OCI-LY7 (cell line): ENCODE data around the gene ADAMTSL2. TPM values are rescaled to one million over a fixed set of nuclear protein-coding genes. Genes with fewer than 3 reads are reported as not detected.

Experiments used
- BruUV-seq: library from RNA; stranded (reverse); fragments of 400-500 nt; replicated peaks from 2 replicates; lab custom pipeline; 2021; lab: Mats Ljungman, UMichigan
- CTCF ChIA-PET: fragments of 300-600 bp; sonication (Branson Sonifier 250); formaldehyde crosslinking; loops from one replicate; lab custom pipeline; 2022; ENCODE audit warnings: antibody characterized with exemption; ENCODE audit not compliant: unreplicated experiment; lab: Charles Lee
- POLR2A ChIA-PET: fragments of 300-600 bp; sonication (Branson Sonifier 250); formaldehyde crosslinking; loops from one replicate; lab custom pipeline; 2022; ENCODE audit warnings: antibody characterized with exemption; lab: Charles Lee
- DNase-seq: peaks from one replicate; pipeline ENCODE4 v3.0.0-alpha.2; 2015; ENCODE audit warnings: low spot score
- H2AFZ ChIP-seq: fragments of 200-600 bp; sonication (generic), shearing (Covaris generic); 2 replicates; pipeline ENCODE4 v1.6.1; 2014; ENCODE audit warnings: mild to moderate bottlenecking, antibody characterized with exemption, low read length, moderate library complexity
- H3K27ac ChIP-seq: fragments of 200-600 bp; sonication (generic); 2 replicates; pipeline ENCODE4 v1.5.1; 2014; ENCODE audit warnings: mixed run types, low read depth, mild to moderate bottlenecking, moderate library complexity, low read length, inconsistent platforms; ENCODE audit not compliant: poor library complexity, severe bottlenecking
- H3K36me3 ChIP-seq: fragments of 200-600 bp; sonication (generic); 2 replicates; pipeline ENCODE4 v1.6.1; 2014; ENCODE audit warnings: mild to moderate bottlenecking, antibody characterized with exemption, low read length, moderate library complexity, mixed read lengths; ENCODE audit not compliant: insufficient read depth
- H3K4me1 ChIP-seq: fragments of 200-600 bp; sonication (generic); 2 replicates; pipeline ENCODE4 v1.5.1; 2014; ENCODE audit warnings: mild to moderate bottlenecking, low read length; ENCODE audit not compliant: insufficient read depth, poor library complexity, severe bottlenecking
- H3K4me2 ChIP-seq: fragments of 200-600 bp; sonication (generic); 2 replicates; pipeline ENCODE4 v1.6.1; 2014; ENCODE audit warnings: mild to moderate bottlenecking, low read length
- H3K4me3 ChIP-seq: fragments of 200-600 bp; sonication (generic); 2 replicates; pipeline ENCODE4 v1.5.1; 2014; ENCODE audit warnings: mild to moderate bottlenecking, low read depth, low read length; ENCODE audit not compliant: poor library complexity, severe bottlenecking
- H3K79me2 ChIP-seq: fragments of 200-600 bp; sonication (generic); 2 replicates; pipeline ENCODE4 v1.6.1; 2016; ENCODE audit warnings: low read depth, mild to moderate bottlenecking, low read length, moderate library complexity, mixed read lengths; ENCODE audit not compliant: insufficient read depth
- H3K9me2 ChIP-seq: fragments of 200-600 bp; sonication (generic); 2 replicates; pipeline ENCODE4 v1.6.1; 2016; ENCODE audit warnings: mild to moderate bottlenecking, low read length, mixed read lengths; ENCODE audit not compliant: insufficient read depth
- H3K9me3 ChIP-seq: fragments of 200-600 bp; sonication (generic); 2 replicates; pipeline ENCODE4 v1.6.1; 2014; ENCODE audit warnings: mild to moderate bottlenecking, mixed run types, low read length, mixed read lengths
- H4K20me1 ChIP-seq: fragments of 200-600 bp; sonication (generic); 2 replicates; pipeline ENCODE4 v1.6.1; 2014; ENCODE audit warnings: mild to moderate bottlenecking, antibody characterized with exemption, low read length, moderate library complexity, mixed read lengths; ENCODE audit not compliant: insufficient read depth
- EZH2phosphoT487 ChIP-seq: fragments of 200-600 bp; sonication (generic); IDR thresholded peaks from 2 replicates; pipeline ENCODE4 v1.6.1; 2018; ENCODE audit warnings: low read depth, borderline replicate concordance, mild to moderate bottlenecking, mixed run types, antibody characterized with exemption, low read length, moderate library complexity, mixed read lengths
- intact Hi-C: fragments of 100-400 bp; cut with micrococcal nuclease; formaldehyde crosslinking; loops from one replicate; pipeline ENCODE4 v1.10.0; 2022; ENCODE audit not compliant: unreplicated experiment
- total RNA-seq, 2 experiments: library from RNA; depleted of rRNA in 1 of 2; stranded (reverse); fragments of >200 nt in 1 of 2; shearing (Covaris generic) in 1 of 2; gene quantifications; 2 replicates each; pipeline ENCODE4 v1.2.3, GENCODE V29; 2014 to 2022
- TF ChIP-seq, protein P1 (sequence below): fragments of 200-600 bp; sonication (generic); conservative IDR thresholded peaks from 2 replicates; pipeline ENCODE4 v1.5.1; 2014; ENCODE audit warnings: mild to moderate bottlenecking, antibody characterized with exemption, low read length, moderate library complexity, mixed read lengths

The ADAMTSL2 gene
- total RNA-seq, 2 experiments from 2014 or later = 0.88 TPM; not detected in 1

DNA sequence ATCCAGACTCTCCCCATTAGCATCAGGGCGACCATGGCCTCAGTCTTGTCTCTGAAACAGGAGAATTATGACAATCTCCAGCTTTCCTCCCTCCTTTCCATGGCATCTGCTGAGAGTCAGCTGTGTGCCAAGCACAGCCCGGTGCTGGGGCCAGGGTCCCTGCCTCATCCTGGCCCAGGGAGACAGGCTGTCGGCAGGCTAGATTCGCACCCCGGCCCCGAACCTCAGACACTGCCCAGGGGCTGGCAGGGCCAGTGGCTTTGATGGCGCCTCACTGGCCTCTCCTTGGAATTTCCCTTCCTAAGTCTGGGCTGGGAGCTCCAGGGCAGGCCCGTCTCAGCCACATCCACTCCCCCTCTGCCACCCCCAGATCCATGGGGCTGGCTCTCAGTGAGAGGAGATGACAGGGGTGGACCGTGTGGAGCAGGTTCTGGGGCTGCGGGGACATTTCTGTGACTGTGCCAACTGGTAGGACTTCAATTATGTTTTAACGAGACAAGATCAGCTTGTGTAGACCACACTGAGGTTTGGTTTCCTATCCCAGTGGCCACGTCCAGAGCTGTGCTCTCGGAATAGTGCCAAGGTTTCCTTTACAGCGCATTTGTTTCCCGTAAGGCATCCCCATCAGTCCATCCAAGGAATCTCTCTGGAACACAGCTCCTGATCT is 59.2 kb downstream of the ADAMTSL2 start:
- Histone ChIP-seq H3K4me2 (no peak overlapping the region), H3K79me2 (no peaks in the 10 kb centered on the region), H3K4me3 (no peak overlapping the region), H3K9me3 (peaks cover 19% of the 10 kb centered on the region), H3K36me3 (no peaks in the 10 kb centered on the region), H3K27ac (no peak overlapping the region), H2AFZ (no peak overlapping the region), H4K20me1 (no peaks in the 10 kb centered on the region), H3K4me1 (no peaks in the 10 kb centered on the region), H3K9me2 (no peaks in the 10 kb centered on the region)
- no peak for DNase-seq
- no TSS peak for BruUV-seq
- intact Hi-C loops = no loop called here
- CTCF ChIA-PET = no interaction called here
- POLR2A ChIA-PET = no interaction called here
- TF ChIP-seq, protein P1, sequence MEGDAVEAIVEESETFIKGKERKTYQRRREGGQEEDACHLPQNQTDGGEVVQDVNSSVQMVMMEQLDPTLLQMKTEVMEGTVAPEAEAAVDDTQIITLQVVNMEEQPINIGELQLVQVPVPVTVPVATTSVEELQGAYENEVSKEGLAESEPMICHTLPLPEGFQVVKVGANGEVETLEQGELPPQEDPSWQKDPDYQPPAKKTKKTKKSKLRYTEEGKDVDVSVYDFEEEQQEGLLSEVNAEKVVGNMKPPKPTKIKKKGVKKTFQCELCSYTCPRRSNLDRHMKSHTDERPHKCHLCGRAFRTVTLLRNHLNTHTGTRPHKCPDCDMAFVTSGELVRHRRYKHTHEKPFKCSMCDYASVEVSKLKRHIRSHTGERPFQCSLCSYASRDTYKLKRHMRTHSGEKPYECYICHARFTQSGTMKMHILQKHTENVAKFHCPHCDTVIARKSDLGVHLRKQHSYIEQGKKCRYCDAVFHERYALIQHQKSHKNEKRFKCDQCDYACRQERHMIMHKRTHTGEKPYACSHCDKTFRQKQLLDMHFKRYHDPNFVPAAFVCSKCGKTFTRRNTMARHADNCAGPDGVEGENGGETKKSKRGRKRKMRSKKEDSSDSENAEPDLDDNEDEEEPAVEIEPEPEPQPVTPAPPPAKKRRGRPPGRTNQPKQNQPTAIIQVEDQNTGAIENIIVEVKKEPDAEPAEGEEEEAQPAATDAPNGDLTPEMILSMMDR = no peak
- TF ChIP-seq EZH2phosphoT487 = no peak

DNA sequence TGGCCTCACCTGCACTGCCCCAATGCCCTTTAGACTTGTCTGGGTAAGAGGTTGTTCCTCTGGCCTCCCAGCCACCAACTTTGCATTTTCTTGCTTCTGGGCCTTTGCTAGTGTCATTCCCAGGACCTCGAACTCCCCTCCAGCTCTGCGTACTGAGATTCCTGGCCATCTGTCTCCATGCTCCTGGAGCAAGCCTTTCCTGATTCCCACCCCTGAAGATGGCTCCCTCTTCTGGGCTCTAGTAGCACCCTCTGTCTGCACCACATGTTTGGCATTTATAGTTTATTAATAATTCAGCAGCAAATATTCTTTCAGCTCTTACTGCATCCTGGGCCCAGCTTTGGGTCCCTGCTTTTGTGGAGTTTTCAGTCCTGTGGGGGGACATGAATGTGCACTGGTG is 59.8 kb downstream of the ADAMTSL2 start:
- Histone ChIP-seq H3K79me2 (no peaks in the 10 kb centered on the region), H3K27ac (no peak overlapping the region), H3K36me3 (no peaks in the 10 kb centered on the region), H4K20me1 (no peaks in the 10 kb centered on the region), H3K9me2 (no peaks in the 10 kb centered on the region), H2AFZ (no peak overlapping the region), H3K4me3 (no peak overlapping the region), H3K4me2 (no peak overlapping the region), H3K9me3 (peaks cover 19% of the 10 kb centered on the region), H3K4me1 (no peaks in the 10 kb centered on the region)
- TF ChIP-seq, protein P1 = peak; percentile 50
- no peak for TF ChIP-seq EZH2phosphoT487
- no TSS peak for BruUV-seq
- intact Hi-C loops = no loop called here
- CTCF ChIA-PET = no interaction called here
- no peak for DNase-seq
- POLR2A ChIA-PET = no interaction called here

DNA sequence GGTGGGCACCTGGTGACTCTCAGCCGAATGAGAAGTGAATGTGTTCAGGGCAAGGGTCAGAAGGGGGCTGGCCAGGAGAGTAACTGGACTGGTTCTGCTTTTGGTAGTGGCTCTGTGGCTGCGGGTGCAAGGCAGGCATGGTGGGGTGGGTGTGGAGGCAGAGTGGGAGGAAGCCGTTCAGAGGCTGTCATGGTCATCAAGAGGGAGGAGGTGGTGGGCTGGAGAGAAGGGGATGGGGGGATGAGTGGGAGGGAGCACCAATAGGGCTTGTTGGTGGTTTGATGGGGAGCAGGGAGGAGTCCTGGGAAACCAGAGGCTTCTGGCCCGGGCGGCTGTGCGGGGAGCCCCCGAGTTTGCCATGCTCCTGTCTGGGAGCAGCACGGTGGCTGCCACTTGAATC is 61.4 kb downstream of the ADAMTSL2 start:
- no peaks in the 10 kb centered on the region for H3K4me1 ChIP-seq
- DNase-seq = no peak
- no TSS peak for BruUV-seq
- ChIA-PET POLR2A (no interaction called here), CTCF (no interaction called here)
- H3K4me2 ChIP-seq = no peak overlapping the region
- no peaks in the 10 kb centered on the region for H4K20me1 ChIP-seq
- no peak for TF ChIP-seq EZH2phosphoT487
- H3K79me2 ChIP-seq = no peaks in the 10 kb centered on the region
- no peak overlapping the region for H3K4me3 ChIP-seq
- H3K36me3 ChIP-seq = no peaks in the 10 kb centered on the region
- peaks cover 19% of the 10 kb centered on the region for H3K9me3 ChIP-seq
- H3K27ac ChIP-seq = no peak overlapping the region
- no peaks in the 10 kb centered on the region for H3K9me2 ChIP-seq
- H2AFZ ChIP-seq = no peak overlapping the region
- intact Hi-C loops = no loop called here
